ENCODE measurements around the gene CSAG2. TPM values are rescaled to one million over a fixed set of nuclear protein-coding genes. Genes with fewer than 3 reads are reported as not detected.
"Not testable (repeated sequence)": the region's sequence is repeated elsewhere in the genome, so short reads cannot be mapped to it uniquely, and the experiment has no call there.

CSAG2 gene, protein sequence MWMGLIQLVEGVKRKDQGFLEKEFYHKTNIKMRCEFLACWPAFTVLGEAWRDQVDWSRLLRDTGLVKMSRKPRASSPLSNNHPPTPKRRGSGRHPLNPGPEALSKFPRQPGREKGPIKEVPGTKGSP
- total RNA-seq (ENCODE audit: low replicate concordance), result not detected in 2 replicates

DNA sequence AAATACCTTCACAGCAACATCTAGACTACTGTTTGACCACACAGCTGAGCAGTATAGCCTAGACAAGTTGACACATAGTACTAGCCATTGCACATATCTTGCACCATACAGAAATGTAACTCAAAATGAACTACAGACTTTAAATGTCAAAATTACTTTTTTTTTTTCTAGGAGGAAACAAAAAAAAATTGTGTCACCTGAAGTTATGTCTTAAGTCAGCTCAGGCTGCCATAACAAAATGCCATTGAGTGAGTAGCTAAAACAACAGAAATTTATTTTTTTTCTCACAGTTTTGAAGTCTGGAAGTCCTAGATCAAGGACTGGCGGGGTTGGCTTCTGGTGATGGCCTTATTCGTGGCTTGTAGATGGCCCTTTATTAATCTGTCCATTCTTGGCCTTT is at the start of gene CSAG2:
Gene CSAG2, minus strand, starts transcription at position 101 of the 400 bp plus-strand sequence. CDS start 161 bp downstream, outside the sequence.
- H3K4me1 Mint-ChIP-seq; H3K27ac ChIP-seq; H4K20me1 ChIP-seq (ENCODE audit: low read depth); H3K4me3 ChIP-seq; H3K27me3 ChIP-seq; H3K4me3 Mint-ChIP-seq; H3K9me3 ChIP-seq (ENCODE audit: low read depth); H3K9ac ChIP-seq; H3F3A ChIP-seq (ENCODE audit: low read depth); H3K27ac Mint-ChIP-seq; H3K4me2 ChIP-seq; H3K79me2 ChIP-seq (ENCODE audit: low read depth); H3K36me3 ChIP-seq; H3K36me3 Mint-ChIP-seq; DNase-seq (ENCODE audit: low spot score); H3K9me3 Mint-ChIP-seq; H3K4me1 ChIP-seq; H2AFZ ChIP-seq (replicated peaks); H3K27me3 Mint-ChIP-seq (ENCODE audit: insufficient read depth, low read depth): not testable (repeated sequence)

DNA sequence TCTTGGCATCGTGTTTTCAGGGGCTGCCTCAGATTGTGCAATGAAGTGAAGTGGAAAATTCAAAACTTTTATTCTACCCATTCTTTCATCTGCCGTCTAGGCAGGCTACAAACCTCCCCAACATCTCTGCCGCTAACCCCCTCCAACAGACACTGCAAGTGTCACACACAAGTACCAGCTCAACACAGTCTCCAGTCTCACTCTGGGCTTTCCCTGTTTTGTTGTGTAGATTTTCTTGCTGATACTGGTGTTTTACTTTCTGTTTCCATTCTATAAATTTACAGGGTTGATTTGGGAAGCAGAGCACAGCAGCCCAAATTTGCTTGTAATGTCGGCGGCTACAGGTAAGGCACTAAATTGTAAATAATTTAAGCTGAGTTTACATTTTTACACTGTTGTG is 45.8 kb upstream of the CSAG2 start:
- not testable (repeated sequence) for H3K27me3 ChIP-seq; H3F3A ChIP-seq (ENCODE audit: low read depth); H3K4me2 ChIP-seq; H3K4me3 ChIP-seq; H3K9me3 ChIP-seq (ENCODE audit: low read depth); H3K4me1 ChIP-seq; H3K27me3 Mint-ChIP-seq (ENCODE audit: insufficient read depth, low read depth); H3K4me1 Mint-ChIP-seq; H3K4me3 Mint-ChIP-seq; H3K27ac Mint-ChIP-seq; H4K20me1 ChIP-seq (ENCODE audit: low read depth); H3K9ac ChIP-seq; H3K36me3 Mint-ChIP-seq; H3K9me3 Mint-ChIP-seq; H2AFZ ChIP-seq (replicated peaks); H3K36me3 ChIP-seq; H3K27ac ChIP-seq; DNase-seq (ENCODE audit: low spot score); H3K79me2 ChIP-seq (ENCODE audit: low read depth)

DNA sequence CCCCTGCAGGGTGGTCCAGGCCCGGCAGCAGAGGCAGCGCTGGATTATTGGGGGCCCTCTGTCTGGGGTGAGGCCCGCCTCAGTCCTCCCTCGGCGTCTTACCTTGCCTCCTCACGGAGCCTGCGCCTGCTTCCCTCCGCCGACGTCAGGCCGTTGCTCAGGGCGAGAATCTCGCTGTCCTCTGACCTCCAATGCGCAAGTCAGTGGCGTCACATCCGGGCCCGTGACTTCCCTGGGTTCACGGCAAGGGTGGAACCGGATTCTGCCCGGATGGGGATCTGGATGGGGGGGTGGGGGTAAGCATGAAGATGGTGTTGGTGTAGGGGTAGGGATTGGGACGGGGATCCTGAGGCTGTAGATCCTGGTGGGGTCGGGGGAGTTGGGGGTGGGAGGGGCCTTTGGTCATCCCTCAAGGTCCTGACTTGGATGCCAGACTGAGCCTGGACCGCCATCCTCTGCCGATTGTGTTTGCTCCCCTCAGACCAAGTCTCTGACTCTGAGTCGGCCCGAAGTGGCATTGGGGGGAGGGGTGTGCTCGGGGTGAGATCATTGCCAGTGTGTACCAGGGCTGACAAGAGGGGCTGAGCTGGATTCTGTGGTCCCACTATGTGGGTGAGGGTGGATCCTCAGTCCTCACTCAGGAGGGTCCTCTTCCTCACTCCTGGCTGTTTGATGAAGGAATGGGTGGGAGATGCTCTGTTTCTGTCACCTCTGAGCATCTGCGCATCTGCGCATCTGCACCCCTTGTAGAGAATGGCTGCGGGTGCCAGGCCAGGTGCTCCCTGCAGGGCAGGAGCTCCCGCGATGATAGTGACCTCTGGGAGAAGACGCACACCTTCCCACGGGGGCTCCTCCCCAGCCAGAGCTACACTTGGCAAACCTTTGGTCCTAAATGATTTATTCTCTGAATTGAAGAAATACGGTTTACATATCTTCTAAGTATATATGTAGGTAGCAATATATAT is 44.9 kb upstream of the CSAG2 start, which contains the start of gene MAGEA2:
Gene MAGEA2, minus strand, starts transcription at position 157 of the 965 bp plus-strand sequence. CDS start 2,479 bp downstream, outside the sequence.
- H3K27ac Mint-ChIP-seq; H3K4me1 ChIP-seq; H3F3A ChIP-seq (ENCODE audit: low read depth); H3K36me3 Mint-ChIP-seq; H3K4me1 Mint-ChIP-seq; H3K27me3 ChIP-seq; H3K27ac ChIP-seq; H3K4me3 Mint-ChIP-seq; H3K27me3 Mint-ChIP-seq (ENCODE audit: insufficient read depth, low read depth); DNase-seq (ENCODE audit: low spot score); H3K9me3 Mint-ChIP-seq; H2AFZ ChIP-seq (replicated peaks); H3K36me3 ChIP-seq; H3K9ac ChIP-seq; H3K9me3 ChIP-seq (ENCODE audit: low read depth); H3K4me3 ChIP-seq; H3K79me2 ChIP-seq (ENCODE audit: low read depth); H4K20me1 ChIP-seq (ENCODE audit: low read depth); H3K4me2 ChIP-seq: not testable (repeated sequence)

DNA sequence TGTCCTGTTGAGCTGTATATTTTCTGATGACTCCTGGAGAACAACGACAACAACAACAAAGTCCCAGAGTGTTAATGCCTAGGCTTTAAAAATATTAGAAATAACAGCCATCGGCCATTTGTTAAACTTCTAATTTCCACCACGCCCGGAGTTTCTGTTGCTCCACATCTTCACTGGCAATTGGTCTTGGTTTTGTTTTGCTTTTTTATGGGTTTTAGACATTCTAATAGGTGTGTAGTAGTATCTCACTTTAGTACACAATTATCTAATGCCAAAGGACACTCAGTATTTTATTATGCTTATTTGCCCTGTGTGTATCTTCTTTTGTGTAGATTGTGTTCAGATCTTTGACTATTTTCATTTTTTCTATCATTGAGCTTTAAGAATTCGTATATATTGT is 29.5 kb upstream of the CSAG2 start:
- Mint-ChIP-seq H3K36me3 (no peaks in the 10 kb centered on the region), H3K9me3 (peaks cover 9% of the 10 kb centered on the region), H3K27me3 (ENCODE audit: insufficient read depth, low read depth) (peaks cover 2% of the 10 kb centered on the region), H3K4me3 (no peak overlapping the region), H3K27ac (no peak overlapping the region), H3K4me1 (no peaks in the 10 kb centered on the region)
- no peaks in the 10 kb centered on the region for H3K4me1 ChIP-seq
- DNase-seq (ENCODE audit: low spot score), result no peak
- TF ChIP-seq EZH2phosphoT487 (IDR thresholded peaks at IDR 0.05) (no peak), EZH2 (IDR thresholded peaks at IDR 0.05) (no peak)
- TF ChIP-seq, protein P1, sequence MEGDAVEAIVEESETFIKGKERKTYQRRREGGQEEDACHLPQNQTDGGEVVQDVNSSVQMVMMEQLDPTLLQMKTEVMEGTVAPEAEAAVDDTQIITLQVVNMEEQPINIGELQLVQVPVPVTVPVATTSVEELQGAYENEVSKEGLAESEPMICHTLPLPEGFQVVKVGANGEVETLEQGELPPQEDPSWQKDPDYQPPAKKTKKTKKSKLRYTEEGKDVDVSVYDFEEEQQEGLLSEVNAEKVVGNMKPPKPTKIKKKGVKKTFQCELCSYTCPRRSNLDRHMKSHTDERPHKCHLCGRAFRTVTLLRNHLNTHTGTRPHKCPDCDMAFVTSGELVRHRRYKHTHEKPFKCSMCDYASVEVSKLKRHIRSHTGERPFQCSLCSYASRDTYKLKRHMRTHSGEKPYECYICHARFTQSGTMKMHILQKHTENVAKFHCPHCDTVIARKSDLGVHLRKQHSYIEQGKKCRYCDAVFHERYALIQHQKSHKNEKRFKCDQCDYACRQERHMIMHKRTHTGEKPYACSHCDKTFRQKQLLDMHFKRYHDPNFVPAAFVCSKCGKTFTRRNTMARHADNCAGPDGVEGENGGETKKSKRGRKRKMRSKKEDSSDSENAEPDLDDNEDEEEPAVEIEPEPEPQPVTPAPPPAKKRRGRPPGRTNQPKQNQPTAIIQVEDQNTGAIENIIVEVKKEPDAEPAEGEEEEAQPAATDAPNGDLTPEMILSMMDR (IDR thresholded peaks at IDR 0.05), result no peak
- no peaks in the 10 kb centered on the region for H3F3A ChIP-seq (ENCODE audit: low read depth)
- H3K27ac ChIP-seq, result no peak overlapping the region
- H3K4me3 ChIP-seq, result no peak overlapping the region
- H3K27me3 ChIP-seq, result no peaks in the 10 kb centered on the region
- no peaks in the 10 kb centered on the region for H3K79me2 ChIP-seq (ENCODE audit: low read depth)
- H3K4me2 ChIP-seq, result no peak overlapping the region
- H2AFZ ChIP-seq (replicated peaks), result no peak overlapping the region
- no peaks in the 10 kb centered on the region for H3K9me3 ChIP-seq (ENCODE audit: low read depth)
- no peaks in the 10 kb centered on the region for H4K20me1 ChIP-seq (ENCODE audit: low read depth)
- no peak overlapping the region for H3K9ac ChIP-seq
- no peaks in the 10 kb centered on the region for H3K36me3 ChIP-seq

DNA sequence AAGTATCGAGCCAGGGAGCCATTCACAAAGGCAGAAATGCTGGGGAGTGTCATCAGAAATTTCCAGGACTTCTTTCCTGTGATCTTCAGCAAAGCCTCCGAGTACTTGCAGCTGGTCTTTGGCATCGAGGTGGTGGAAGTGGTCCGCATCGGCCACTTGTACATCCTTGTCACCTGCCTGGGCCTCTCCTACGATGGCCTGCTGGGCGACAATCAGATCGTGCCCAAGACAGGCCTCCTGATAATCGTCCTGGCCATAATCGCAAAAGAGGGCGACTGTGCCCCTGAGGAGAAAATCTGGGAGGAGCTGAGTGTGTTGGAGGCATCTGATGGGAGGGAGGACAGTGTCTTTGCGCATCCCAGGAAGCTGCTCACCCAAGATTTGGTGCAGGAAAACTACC is 27.5 kb upstream of the CSAG2 start:
- not testable (repeated sequence) for H3K9ac ChIP-seq; H3F3A ChIP-seq (ENCODE audit: low read depth); H3K27me3 ChIP-seq; H3K27ac Mint-ChIP-seq; DNase-seq (ENCODE audit: low spot score); H2AFZ ChIP-seq (replicated peaks); H3K4me1 Mint-ChIP-seq; H3K79me2 ChIP-seq (ENCODE audit: low read depth); H3K9me3 ChIP-seq (ENCODE audit: low read depth); H3K4me3 ChIP-seq; H3K36me3 Mint-ChIP-seq; H3K27ac ChIP-seq; H3K4me1 ChIP-seq; H3K36me3 ChIP-seq; H4K20me1 ChIP-seq (ENCODE audit: low read depth); H3K4me2 ChIP-seq; H3K27me3 Mint-ChIP-seq (ENCODE audit: insufficient read depth, low read depth); H3K4me3 Mint-ChIP-seq
- H3K9me3 Mint-ChIP-seq, result peaks cover 11% of the 10 kb centered on the region
